Measurements from ENCODE around the gene GLUD1.
"Not testable (repeated sequence)": the region's sequence is repeated elsewhere in the genome, so short reads cannot be mapped to it uniquely, and the experiment has no call there.

GLUD1 gene

GRCh38 chr10:87045434-87045938 lies 49.2 kb downstream of the GLUD1 start:
- DNase-seq (ENCODE audit: low spot score) = no peak

GRCh38 chr10:87043579-87043978 lies 51.1 kb downstream of the GLUD1 start:
- not testable (repeated sequence) for DNase-seq (ENCODE audit: low spot score)

GRCh38 chr10:87038786-87039185 lies 55.9 kb downstream of the GLUD1 start:
- DNase-seq (ENCODE audit: low spot score) = no peak

- peak; percentile 28 for DNase-seq (ENCODE audit: low spot score)
Observed at GRCh38 chr10:87038286-87038717, 56.3 kb downstream of the GLUD1 start.

GRCh38 chr10:87036623-87037022 lies 58.0 kb downstream of the GLUD1 start:
- DNase-seq (ENCODE audit: low spot score) = no peak

GRCh38 chr10:87030912-87031635 lies 63.6 kb downstream of the GLUD1 start:
- no peak for DNase-seq (ENCODE audit: low spot score)

GRCh38 chr10:87030419-87030818 lies 64.2 kb downstream of the GLUD1 start:
- DNase-seq (ENCODE audit: low spot score) = not testable (repeated sequence)

GRCh38 chr10:87026747-87027508 lies 67.7 kb downstream of the GLUD1 start:
- DNase-seq (ENCODE audit: low spot score) = not testable (repeated sequence)

- DNase-seq (ENCODE audit: low spot score) = not testable (repeated sequence)
Observed at GRCh38 chr10:87025285-87025958, 69.2 kb downstream of the GLUD1 start.

GRCh38 chr10:87020056-87020455 lies 74.6 kb downstream of the GLUD1 start, which contains the start of gene FAM25A:
Gene FAM25A, plus strand, starts transcription at chr10:87020294. Its CDS starts 31 bp downstream, at chr10:87020325.
- not testable (repeated sequence) for DNase-seq (ENCODE audit: low spot score)

GRCh38 chr10:87019504-87019903 lies 75.1 kb downstream of the GLUD1 start:
- not testable (repeated sequence) for DNase-seq (ENCODE audit: low spot score)

GRCh38 chr10:87019066-87019465 lies 75.6 kb downstream of the GLUD1 start:
- DNase-seq (ENCODE audit: low spot score) = not testable (repeated sequence)

GRCh38 chr10:87018127-87018526 lies 76.5 kb downstream of the GLUD1 start:
- DNase-seq (ENCODE audit: low spot score) = not testable (repeated sequence)

GRCh38 chr10:87014986-87015716 lies 79.5 kb downstream of the GLUD1 start:
- DNase-seq (ENCODE audit: low spot score) = not testable (repeated sequence)

- DNase-seq (ENCODE audit: low spot score) = not testable (repeated sequence)
Observed at GRCh38 chr10:87013528-87013927, 81.1 kb downstream of the GLUD1 start.

GRCh38 chr10:87009134-87009696 lies 85.4 kb downstream of the GLUD1 start:
- DNase-seq (ENCODE audit: low spot score) = not testable (repeated sequence)

- not testable (repeated sequence) for DNase-seq (ENCODE audit: low spot score)
Observed at GRCh38 chr10:87008303-87008702, 86.3 kb downstream of the GLUD1 start.

- not testable (repeated sequence) for DNase-seq (ENCODE audit: low spot score)
Observed at GRCh38 chr10:87007674-87008073, 87.0 kb downstream of the GLUD1 start.

GRCh38 chr10:87007124-87007523 lies 87.5 kb downstream of the GLUD1 start:
- DNase-seq (ENCODE audit: low spot score) = not testable (repeated sequence)

GRCh38 chr10:87000491-87000890 lies 94.2 kb downstream of the GLUD1 start:
- no peak for DNase-seq (ENCODE audit: low spot score)

Measured in hematopoietic multipotent progenitor cell treated with erythropoietin and hydrocortisone succinate and interleukin-3 and kit ligand, for 15 days (in vitro differentiated cells).